Chondrocyte (in vitro differentiated cells): ENCODE results near the gene GCNT2. TPM values are rescaled to one million over a fixed set of nuclear protein-coding genes. Genes with fewer than 3 reads are reported as not detected.
A peak's percentile ranks its signal among the peaks of the same experiment; 100 is the strongest.

Experiments
- DNase-seq: peaks from one replicate; pipeline ENCODE4 v3.0.0; 2021; ENCODE audit warnings: mixed read lengths, low spot score
- H3K27ac Mint-ChIP-seq: one replicate; pipeline ENCODE4 v1.8.0; 2021; ENCODE audit warnings: mild to moderate bottlenecking, moderate library complexity, mixed read lengths; ENCODE audit not compliant: unreplicated experiment
- H3K27me3 Mint-ChIP-seq: 2 replicates; pipeline ENCODE4 v1.8.0; 2021; ENCODE audit warnings: low read depth, mixed read lengths
- H3K36me3 Mint-ChIP-seq: 2 replicates; pipeline ENCODE4 v1.8.0; 2021; ENCODE audit warnings: low read depth, mixed read lengths
- H3K4me1 Mint-ChIP-seq: 2 replicates; pipeline ENCODE4 v1.8.0; 2021; ENCODE audit warnings: low read depth, mild to moderate bottlenecking, mixed read lengths
- H3K4me3 Mint-ChIP-seq: one replicate; pipeline ENCODE4 v1.8.0; 2021; ENCODE audit warnings: mild to moderate bottlenecking, moderate library complexity, mixed read lengths; ENCODE audit not compliant: unreplicated experiment
- H3K9me3 Mint-ChIP-seq: 2 replicates; pipeline ENCODE4 v1.8.0; 2021; ENCODE audit warnings: low read depth, mixed read lengths
- CTCF ChIP-seq: fragments of 200-600 bp; sonication (generic); IDR thresholded peaks from 2 replicates; pipeline ENCODE4 v1.5.0; 2021; ENCODE audit warnings: antibody characterized with exemption, mild to moderate bottlenecking, moderate library complexity
- total RNA-seq: library from RNA; stranded (reverse); gene quantifications from 3 replicates; pipeline ENCODE4 v1.2.1, GENCODE V29; 2021

The GCNT2 gene
- total RNA-seq, 1 donor from 2014 or later, result 0.67 TPM

GRCh38 chr6:10559522-10560152 lies 38.5 kb downstream of the GCNT2 start:
- TF ChIP-seq CTCF, result no peak
- Mint-ChIP-seq H3K27ac (no peak overlapping the region), H3K4me3 (no peak overlapping the region), H3K27me3 (peaks cover 28% of the 10 kb centered on the region), H3K4me1 (peaks cover 37% of the 10 kb centered on the region), H3K36me3 (no peaks in the 10 kb centered on the region), H3K9me3 (no peaks in the 10 kb centered on the region)
- DNase-seq, result no peak

GRCh38 chr6:10561611-10562199 lies 40.6 kb downstream of the GCNT2 start:
- no peaks in the 10 kb centered on the region for H3K9me3 Mint-ChIP-seq
- DNase-seq, result no peak
- no peak for TF ChIP-seq CTCF
- H3K4me3 Mint-ChIP-seq, result no peak overlapping the region
- H3K36me3 Mint-ChIP-seq, result no peaks in the 10 kb centered on the region
- peaks cover 27% of the 10 kb centered on the region for H3K27me3 Mint-ChIP-seq
- H3K4me1 Mint-ChIP-seq, result peaks cover 17% of the 10 kb centered on the region
- H3K27ac Mint-ChIP-seq, result peak overlapping the region; percentile 6

GRCh38 chr6:10564975-10565673 lies 44.0 kb downstream of the GCNT2 start:
- H3K4me3 Mint-ChIP-seq, result no peak overlapping the region
- peaks cover 27% of the 10 kb centered on the region for H3K27me3 Mint-ChIP-seq
- no peak overlapping the region for H3K27ac Mint-ChIP-seq
- peaks cover 16% of the 10 kb centered on the region for H3K4me1 Mint-ChIP-seq
- DNase-seq, result no peak
- H3K9me3 Mint-ChIP-seq, result no peaks in the 10 kb centered on the region
- TF ChIP-seq CTCF, result no peak
- H3K36me3 Mint-ChIP-seq, result no peaks in the 10 kb centered on the region

GRCh38 chr6:10565913-10566312 lies 44.8 kb downstream of the GCNT2 start:
- no peak for TF ChIP-seq CTCF
- Mint-ChIP-seq H3K36me3 (no peaks in the 10 kb centered on the region), H3K27ac (no peak overlapping the region), H3K4me1 (peaks cover 12% of the 10 kb centered on the region), H3K9me3 (no peaks in the 10 kb centered on the region), H3K27me3 (peaks cover 26% of the 10 kb centered on the region), H3K4me3 (no peak overlapping the region)
- no peak for DNase-seq

GRCh38 chr6:10567256-10568026 lies 46.3 kb downstream of the GCNT2 start:
- Mint-ChIP-seq H3K27ac (no peak overlapping the region), H3K36me3 (no peaks in the 10 kb centered on the region), H3K4me1 (no peaks in the 10 kb centered on the region), H3K9me3 (no peaks in the 10 kb centered on the region), H3K27me3 (peaks cover 26% of the 10 kb centered on the region), H3K4me3 (no peak overlapping the region)
- DNase-seq, result no peak
- no peak for TF ChIP-seq CTCF
